ENCODE measurements around the gene DEFB108B.
"Not testable (repeated sequence)": the region's sequence is repeated elsewhere in the genome, so short reads cannot be mapped to it uniquely, and the experiment has no call there.

The DEFB108B gene

DNA sequence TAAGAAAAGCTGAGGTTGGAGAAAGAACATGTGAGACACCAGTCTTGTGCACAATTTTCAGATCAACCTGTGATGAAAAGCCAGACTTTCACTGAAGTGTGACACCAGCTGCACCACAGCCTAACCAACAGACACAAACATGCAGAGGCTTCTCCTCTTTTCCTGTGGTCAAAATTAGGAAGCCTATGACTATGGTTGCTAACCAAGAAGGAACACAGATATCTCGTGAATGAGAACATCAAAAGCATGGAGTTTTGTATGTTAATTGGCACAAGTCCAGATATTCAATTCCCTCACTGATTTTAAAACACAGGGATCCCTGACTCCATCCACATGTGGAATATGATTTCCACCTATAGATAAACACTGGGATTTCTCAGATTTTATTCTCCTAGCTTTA is 11.5 kb upstream of the DEFB108B start:
- not testable (repeated sequence) for DNase-seq

DNA sequence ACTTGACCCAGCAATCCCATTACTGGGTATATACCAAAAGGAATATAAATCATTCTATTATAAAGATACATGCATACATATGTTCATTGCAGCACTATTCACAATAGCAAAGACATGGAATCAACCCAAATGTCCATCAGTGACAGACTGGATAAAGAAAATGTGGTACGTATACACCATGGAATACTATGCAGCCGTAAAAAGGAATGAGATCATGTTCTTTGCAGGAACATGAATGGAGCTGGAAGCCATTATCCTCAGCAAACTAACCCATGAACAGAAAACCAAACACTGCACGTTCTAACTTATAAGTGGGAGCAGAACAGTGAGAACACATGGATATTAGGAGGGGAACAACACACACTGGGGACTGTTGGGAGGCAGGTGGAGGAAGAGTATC is 3.8 kb upstream of the DEFB108B start:
- DNase-seq = not testable (repeated sequence)

- DNase-seq = not testable (repeated sequence)
These were observed 3.3 kb upstream of the DEFB108B start for GRCh38 chr11:71829686-71830085.

GRCh38 chr11:71842720-71843119 is 9.7 kb downstream of the DEFB108B start:
- not testable (repeated sequence) for DNase-seq

DNA sequence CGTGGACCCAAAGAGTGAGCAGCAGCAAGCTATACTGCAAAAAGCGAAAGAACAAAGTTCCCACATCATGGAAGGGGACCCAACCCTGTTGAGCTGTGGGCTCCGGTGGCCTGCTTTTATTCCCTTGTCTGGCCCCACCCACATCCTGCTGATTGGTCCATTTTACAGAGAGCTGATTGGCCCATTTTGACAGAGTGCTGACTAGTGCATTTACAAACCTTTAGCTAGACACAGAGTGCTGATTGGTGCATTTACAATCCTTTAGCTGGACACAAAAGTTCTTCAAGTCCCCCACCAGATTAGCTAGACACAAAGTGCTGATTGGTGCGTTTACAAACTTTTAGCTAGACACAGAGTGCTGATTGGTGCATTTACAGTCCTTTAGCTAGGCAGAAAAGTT is 10.4 kb downstream of the DEFB108B start:
- not testable (repeated sequence) for DNase-seq

DNA sequence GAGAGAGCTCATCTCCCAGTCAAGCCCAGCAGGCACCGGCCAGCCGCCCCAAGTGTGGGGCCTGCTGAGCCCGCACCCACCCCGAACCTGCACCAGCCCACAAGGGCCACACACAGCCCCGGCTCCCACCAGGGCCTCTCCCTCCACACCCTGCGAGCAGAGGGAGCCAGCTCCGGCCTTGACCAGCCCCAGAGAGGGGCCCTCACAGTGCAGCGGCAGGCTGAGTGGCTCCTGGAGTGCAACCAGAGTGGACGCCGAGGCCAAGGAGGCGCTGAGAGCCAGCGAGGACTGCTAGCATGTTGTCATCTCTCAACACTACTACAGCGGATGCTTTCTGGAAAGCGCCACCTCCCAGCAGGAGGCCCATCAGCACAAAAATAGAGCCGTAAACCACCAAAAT is 10.9 kb downstream of the DEFB108B start:
- no peak for DNase-seq

GRCh38 chr11:71853895-71854294 is 20.9 kb downstream of the DEFB108B start:
- not testable (repeated sequence) for DNase-seq

- not testable (repeated sequence) for DNase-seq
These were observed 22.9 kb downstream of the DEFB108B start for GRCh38 chr11:71855880-71856279.

GRCh38 chr11:71860835-71861234 is 27.8 kb downstream of the DEFB108B start:
- not testable (repeated sequence) for DNase-seq

- peak in 1 of 2 experiments; percentile 17 for DNase-seq
These were observed 31.1 kb downstream of the DEFB108B start for GRCh38 chr11:71863978-71864627.

DNA sequence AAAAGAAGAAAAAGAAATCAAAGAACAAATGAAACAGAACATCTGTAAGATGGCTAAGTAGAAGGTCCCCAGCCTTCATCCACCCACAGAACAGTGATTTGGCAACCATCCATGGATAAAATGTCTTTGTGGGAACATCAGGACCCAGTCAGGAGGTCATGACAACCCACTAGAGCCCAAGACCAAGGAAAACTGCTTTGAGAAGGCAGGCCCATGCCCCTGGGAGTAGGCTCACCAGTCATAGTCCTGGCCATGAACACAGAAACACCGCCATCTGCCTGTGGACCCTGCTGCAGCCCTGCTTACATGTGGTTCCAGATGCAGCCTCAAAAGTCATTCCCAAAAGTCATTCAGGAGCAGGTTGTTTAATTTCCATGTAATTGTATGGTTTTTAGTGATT is 34.2 kb downstream of the DEFB108B start:
- DNase-seq = not testable (repeated sequence)

GRCh38 chr11:71869931-71870330 is 36.9 kb downstream of the DEFB108B start:
- not testable (repeated sequence) for DNase-seq

- not testable (repeated sequence) for DNase-seq
These were observed 37.7 kb downstream of the DEFB108B start for GRCh38 chr11:71870661-71871060.

DNA sequence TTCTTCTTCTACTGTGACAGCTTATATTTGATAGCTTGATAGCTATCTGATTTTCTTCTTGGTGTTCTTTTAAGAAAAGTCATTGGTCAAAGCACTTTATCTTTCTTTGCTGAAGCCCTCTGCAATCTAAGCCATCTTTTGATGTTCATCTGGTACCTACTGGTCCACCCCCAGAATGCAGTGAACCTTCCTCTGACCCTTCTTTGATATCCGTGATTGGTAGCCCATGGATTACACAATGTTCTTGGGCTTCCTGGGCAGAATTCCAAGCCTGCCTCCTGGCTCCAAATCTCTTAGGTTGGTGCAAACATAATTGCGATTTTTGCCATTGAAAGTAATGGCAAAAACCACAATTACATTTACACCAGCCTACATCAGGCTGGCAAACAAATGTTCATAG is 43.3 kb downstream of the DEFB108B start:
- not testable (repeated sequence) for DNase-seq

DNA sequence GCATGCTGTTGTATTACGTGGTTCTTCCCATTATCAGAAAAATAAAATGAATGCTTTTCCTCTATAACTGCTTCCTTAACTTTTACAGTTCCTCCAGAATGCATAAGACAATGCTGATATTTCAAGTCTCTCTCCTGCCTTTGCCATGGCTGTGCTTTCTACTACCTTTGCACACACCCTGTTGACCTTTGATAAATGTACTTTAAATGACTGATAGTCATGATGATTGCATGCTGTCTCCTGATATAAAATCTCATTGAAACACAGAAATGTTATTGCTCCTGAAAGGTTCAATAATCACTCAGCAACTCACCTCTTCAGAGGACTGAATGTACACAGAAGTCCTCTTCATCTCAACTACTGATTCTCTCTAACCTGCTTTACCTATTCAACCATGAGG is 45.1 kb downstream of the DEFB108B start, which contains the start of gene DEFB131B:
TSS of gene DEFB131B (plus strand) at position 395 of the 400 bp plus-strand sequence. CDS start at position 395, 0 bp downstream.
- DNase-seq = not testable (repeated sequence)

- DNase-seq = not testable (repeated sequence)
These were observed 52.8 kb downstream of the DEFB108B start for GRCh38 chr11:71885806-71886205.

Data from NCI-H187 (cell line).